Liver (tissue), 9 donors: ENCODE measurements around the gene LMTK3. TPM values are rescaled to one million over a fixed set of nuclear protein-coding genes. Genes with fewer than 3 reads are reported as not detected.

Source experiments
- DNase-seq: peaks from one replicate; pipeline ENCODE4 v3.0.0-alpha.2; 2017; ENCODE audit warnings: low spot score
- H3K27ac ChIP-seq, 2 donors: one replicate each; pipeline ENCODE4 v1.7.0; 2013; ENCODE audit warnings: inconsistent platforms in 2 of 2, low read length in 2 of 2, control low read depth in 1 of 2, low read depth in 1 of 2, mild to moderate bottlenecking in 1 of 2
- H3K27me3 ChIP-seq, 4 donors: one replicate each; pipeline versions ENCODE4 v1.6.1 to v1.7.0; 2013; ENCODE audit warnings: low read length in 3 of 4, inconsistent platforms in 1 of 4, mild to moderate bottlenecking in 1 of 4, moderate library complexity in 1 of 4; ENCODE audit not compliant: control insufficient read depth in 4 of 4, insufficient read depth in 4 of 4
- H3K36me3 ChIP-seq, 4 donors: one replicate each; pipeline versions ENCODE4 v1.6.1 to v1.7.0; 2013; ENCODE audit warnings: low read length in 3 of 4, mild to moderate bottlenecking in 3 of 4, low read depth in 1 of 4, moderate library complexity in 1 of 4; ENCODE audit not compliant: control insufficient read depth in 4 of 4, insufficient read depth in 3 of 4
- H3K4me1 ChIP-seq, 4 donors: one replicate each; pipeline versions ENCODE4 v1.6.1 to v1.7.0; 2013; ENCODE audit warnings: low read length in 3 of 4, mild to moderate bottlenecking in 3 of 4, moderate library complexity in 1 of 4; ENCODE audit not compliant: control insufficient read depth in 4 of 4, insufficient read depth in 4 of 4
- H3K4me3 ChIP-seq, 3 donors: one replicate each; pipeline versions ENCODE4 v1.6.1 to v1.7.0; 2013; ENCODE audit warnings: low read length in 3 of 3, control low read depth in 1 of 3, low read depth in 1 of 3, mild to moderate bottlenecking in 1 of 3
- H3K9ac ChIP-seq, 2 donors: one replicate each; pipeline ENCODE4 v1.7.0; 2013; ENCODE audit warnings: low read length in 2 of 2, mild to moderate bottlenecking in 2 of 2, moderate library complexity in 2 of 2, control low read depth in 1 of 2, low read depth in 1 of 2
- H3K9me3 ChIP-seq, 4 donors: one replicate each; pipeline versions ENCODE4 v1.6.1 to v1.7.0; 2013; ENCODE audit warnings: low read length in 3 of 4; ENCODE audit not compliant: control insufficient read depth in 4 of 4
- ATF3 ChIP-seq: IDR thresholded peaks from 2 replicates; pipeline ENCODE4 v1.6.1; 2016; ENCODE audit warnings: antibody characterized with exemption
- CTCF ChIP-seq: fragments of 150-350 bp; IDR thresholded peaks from 2 replicates; pipeline ENCODE4 v1.5.1; 2017; ENCODE audit warnings: improper control_type of control experiment, low read depth, low read length; ENCODE audit not compliant: missing input control
- EGR1 ChIP-seq, 2 donors: IDR thresholded peaks; 2 replicates each; pipeline ENCODE4 v1.6.1; 2016 to 2018; ENCODE audit warnings: antibody characterized with exemption in 2 of 2, low read depth in 2 of 2
- FOXA1 ChIP-seq: IDR thresholded peaks from 2 replicates; pipeline ENCODE4 v1.6.1; 2016; ENCODE audit warnings: antibody characterized with exemption
- FOXA2 ChIP-seq: IDR thresholded peaks from 2 replicates; pipeline ENCODE4 v1.6.1; 2016; ENCODE audit warnings: antibody characterized with exemption
- GABPA ChIP-seq, 2 donors: IDR thresholded peaks in 1 of 2; conservative IDR thresholded peaks in 1 of 2; 2 replicates each; pipeline ENCODE4 v1.6.1; 2016; ENCODE audit warnings: antibody characterized with exemption in 2 of 2, mild to moderate bottlenecking in 1 of 2, moderate library complexity in 1 of 2
- HNF4A ChIP-seq, 2 donors: conservative IDR thresholded peaks; 2 replicates each; pipeline ENCODE4 v1.6.1; 2016; ENCODE audit warnings: antibody characterized with exemption in 2 of 2, mild to moderate bottlenecking in 2 of 2
- HNF4G ChIP-seq: IDR thresholded peaks from 2 replicates; pipeline ENCODE4 v1.6.1; 2016; ENCODE audit warnings: antibody characterized with exemption
- NR2F2 ChIP-seq: IDR thresholded peaks from 2 replicates; pipeline ENCODE4 v1.6.1; 2016; ENCODE audit warnings: antibody characterized with exemption
- RAD21 ChIP-seq, 2 donors: IDR thresholded peaks; 2 replicates each; pipeline ENCODE4 v1.6.1; 2016; ENCODE audit warnings: antibody characterized with exemption in 2 of 2, mild to moderate bottlenecking in 2 of 2
- REST ChIP-seq: IDR thresholded peaks from 2 replicates; pipeline ENCODE4 v1.6.1; 2016; ENCODE audit warnings: antibody characterized with exemption, mild to moderate bottlenecking
- RXRA ChIP-seq, 2 donors: IDR thresholded peaks; 2 replicates each; pipeline ENCODE4 v1.6.1; 2017 to 2018; ENCODE audit warnings: antibody characterized with exemption in 2 of 2, mild to moderate bottlenecking in 1 of 2
- TAF1 ChIP-seq: conservative IDR thresholded peaks from 2 replicates; pipeline ENCODE4 v1.6.1; 2016; ENCODE audit warnings: antibody characterized with exemption, mild to moderate bottlenecking
- YY1 ChIP-seq: IDR thresholded peaks from 2 replicates; pipeline ENCODE4 v1.6.1; 2016; ENCODE audit warnings: antibody characterized with exemption, mild to moderate bottlenecking
- ZBTB33 ChIP-seq: IDR thresholded peaks from 2 replicates; pipeline ENCODE4 v1.6.1; 2016; ENCODE audit warnings: antibody characterized with exemption
- WGBS: extraction: QIAGEN DNeasy Blood & Tissue Kit; methylation state at CpG from one replicate; pipeline ENCODE4 v1.1.7; 2013; 5-methylcytosine and 5-hydroxymethylcytosine counted together
- polyA plus RNA-seq, 2 donors: library from polyadenylated mRNA; stranded (reverse) in 1 of 2; unstranded in 1 of 2; fragments of 200-250 nt in 1 of 2; fragments of >200 nt in 1 of 2; fragmentation: Nextera tagmentation in 1 of 2; extraction: Ambion mirVana in 1 of 2; gene quantifications; one replicate each; pipeline versions ENCODE4 v1.2.1 to v1.2.3, GENCODE V29; 2013 to 2015
- total RNA-seq, 2 donors: library from RNA; depleted of rRNA; stranded (reverse); fragments of >200 nt; gene quantifications; one replicate each; pipeline ENCODE4 v1.2.3, GENCODE V29; 2014
- TF ChIP-seq, protein P1 (sequence below): IDR thresholded peaks from 2 replicates; pipeline ENCODE4 v1.6.1; 2016; ENCODE audit warnings: antibody characterized with exemption
- donor health status: healthy.
- donor health status: healthy.
- donor health status: healthy.
- donor health status: healthy.
- donor health status: healthy.

Gene LMTK3
- total and polyA plus RNA-seq, 4 donors: 0.08 TPM; not detected in 2

DNA sequence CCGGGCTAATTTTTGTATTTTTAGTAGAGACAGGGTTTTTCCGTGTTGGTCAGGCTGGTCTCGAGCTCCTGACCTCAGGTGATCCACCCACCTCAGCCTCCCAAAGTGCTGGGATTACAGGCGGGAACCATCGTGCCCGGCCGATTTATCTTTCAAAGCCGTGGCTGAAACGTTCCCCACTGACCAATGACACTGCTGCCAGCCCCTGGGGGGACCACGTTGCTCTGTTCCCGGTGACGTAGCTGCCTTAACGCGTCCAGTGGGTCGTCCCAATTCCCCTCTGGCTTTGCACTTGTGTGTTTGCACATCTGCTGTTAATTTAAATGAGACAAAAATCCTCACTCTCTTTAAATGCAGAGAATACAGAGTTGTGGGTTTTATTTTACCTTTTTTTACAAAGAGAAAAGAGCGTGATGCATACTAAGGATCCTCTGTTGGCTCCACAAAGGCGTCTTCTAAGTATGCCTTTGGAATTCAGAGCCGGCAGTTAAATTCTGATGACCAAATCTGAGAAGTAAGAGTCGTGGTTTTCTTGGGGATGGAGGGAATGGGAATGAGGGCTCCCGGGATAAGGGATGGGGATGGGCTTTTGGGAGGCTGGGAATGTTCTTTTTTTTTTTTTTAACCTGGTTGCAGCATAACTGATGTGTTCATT lies 18.6 kb upstream of the LMTK3 start:
- no peaks in the 10 kb centered on the region for H3K4me1 ChIP-seq
- DNase-seq: no peak
- no peak overlapping the region for H3K27ac ChIP-seq
- WGBS: 68% methylated on average over 20 of the region's 20 CpGs
- H3K4me3 ChIP-seq: no peak overlapping the region
- no peak for TF ChIP-seq ZBTB33
- TF ChIP-seq REST: no peak
- no peak for TF ChIP-seq GABPA (IDR thresholded peaks at IDR 0.05 in 1 of 2, conservative IDR thresholded peaks at IDR 0.05 in 1 of 2)
- TF ChIP-seq YY1: no peak
- TF ChIP-seq, protein P1, sequence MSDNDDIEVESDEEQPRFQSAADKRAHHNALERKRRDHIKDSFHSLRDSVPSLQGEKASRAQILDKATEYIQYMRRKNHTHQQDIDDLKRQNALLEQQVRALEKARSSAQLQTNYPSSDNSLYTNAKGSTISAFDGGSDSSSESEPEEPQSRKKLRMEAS: no peak
- TF ChIP-seq RXRA (IDR thresholded peaks at IDR 0.05): no peak
- TF ChIP-seq NR2F2: no peak
- TF ChIP-seq FOXA1: no peak
- TF ChIP-seq CTCF: no peak
- TF ChIP-seq RAD21 (IDR thresholded peaks at IDR 0.05): no peak
- TF ChIP-seq HNF4A (conservative IDR thresholded peaks at IDR 0.05): no peak
- TF ChIP-seq FOXA2: no peak
- TF ChIP-seq EGR1 (IDR thresholded peaks at IDR 0.05; ENCODE audit: low read depth in 2 of 2): no peak
- no peaks in the 10 kb centered on the region for H3K27me3 ChIP-seq
- H3K9me3 ChIP-seq: peaks cover 3 to 11% (median 5%) of the 10 kb centered on the region in 4 donors
- no peak overlapping the region for H3K9ac ChIP-seq
- no peaks in the 10 kb centered on the region for H3K36me3 ChIP-seq

DNA sequence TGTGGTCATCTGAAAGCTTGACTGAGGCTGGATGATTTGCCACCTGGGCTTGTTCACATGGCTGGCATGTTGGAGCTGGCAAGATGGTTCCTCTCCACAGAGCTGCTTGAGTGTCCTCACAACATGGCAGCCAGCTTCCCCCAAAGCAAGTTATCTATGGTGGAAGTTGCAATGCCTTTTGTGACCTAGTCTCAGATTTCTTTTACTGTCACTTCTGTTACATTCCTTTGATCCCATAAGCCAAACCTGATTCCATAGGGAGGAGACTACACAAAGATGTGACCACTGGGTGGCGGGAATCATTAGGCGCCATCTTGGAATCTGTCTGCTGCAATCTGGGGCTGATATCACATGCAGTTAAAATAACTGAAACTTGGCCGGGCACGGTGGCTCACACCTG lies 17.5 kb upstream of the LMTK3 start:
- Histone ChIP-seq H3K36me3 (no peaks in the 10 kb centered on the region), H3K4me3 (no peak overlapping the region), H3K9me3 (peaks cover 4 to 13% (median 9%) of the 10 kb centered on the region in 4 donors), H3K27ac (no peak overlapping the region), H3K27me3 (no peaks in the 10 kb centered on the region), H3K9ac (no peak overlapping the region), H3K4me1 (no peaks in the 10 kb centered on the region)
- WGBS: 96% methylated on average over 4 of the region's 4 CpGs
- TF ChIP-seq GABPA (IDR thresholded peaks at IDR 0.05 in 1 of 2, conservative IDR thresholded peaks at IDR 0.05 in 1 of 2) (no peak), RAD21 (IDR thresholded peaks at IDR 0.05) (no peak), REST (no peak), RXRA (IDR thresholded peaks at IDR 0.05) (no peak), HNF4G (no peak), NR2F2 (no peak), EGR1 (IDR thresholded peaks at IDR 0.05; ENCODE audit: low read depth in 2 of 2) (no peak), ATF3 (no peak), CTCF (no peak), TAF1 (no peak), YY1 (no peak), HNF4A (conservative IDR thresholded peaks at IDR 0.05) (no peak)
- DNase-seq: no peak
